SU-DHL-6 (cell line): Measurements from ENCODE around the gene CFAP100.

Experiments used
- EZH2phosphoT487 ChIP-seq: fragments of 200-600 bp; sonication (generic), shearing (Covaris generic); conservative IDR thresholded peaks from 2 replicates; pipeline ENCODE4 v1.6.1; 2018; ENCODE audit warnings: mild to moderate bottlenecking, antibody characterized with exemption, low read length, moderate library complexity, mixed read lengths
- TF ChIP-seq, protein P1 (sequence below): fragments of 200-600 bp; sonication (generic); IDR thresholded peaks from one replicate; pipeline ENCODE4 v1.5.1; 2017; ENCODE audit warnings: antibody characterized with exemption, mild to moderate bottlenecking, low read length, moderate library complexity; ENCODE audit not compliant: insufficient read depth, poor library complexity, severe bottlenecking

DNA sequence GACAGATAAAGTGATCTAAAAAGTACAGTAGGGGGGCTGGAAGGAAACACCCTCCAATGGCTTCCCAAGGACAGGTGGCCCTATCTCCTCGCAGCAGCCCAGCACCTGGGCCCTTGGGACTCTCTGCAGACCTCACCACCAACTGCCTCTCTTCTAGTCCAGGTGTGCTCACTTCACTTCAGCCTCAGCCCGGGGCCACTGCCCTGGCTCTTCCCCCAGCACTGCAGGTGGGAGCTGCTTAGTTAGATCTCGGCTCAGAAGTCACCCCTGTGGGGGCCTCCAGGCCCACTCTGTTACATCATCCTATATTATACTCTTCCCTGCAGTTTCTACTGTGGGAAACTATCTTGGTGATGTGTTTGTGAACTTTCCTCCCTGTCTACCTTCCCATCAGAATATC, 39.5 kb upstream of the CFAP100 start:
- TF ChIP-seq EZH2phosphoT487: no peak
- TF ChIP-seq, protein P1, sequence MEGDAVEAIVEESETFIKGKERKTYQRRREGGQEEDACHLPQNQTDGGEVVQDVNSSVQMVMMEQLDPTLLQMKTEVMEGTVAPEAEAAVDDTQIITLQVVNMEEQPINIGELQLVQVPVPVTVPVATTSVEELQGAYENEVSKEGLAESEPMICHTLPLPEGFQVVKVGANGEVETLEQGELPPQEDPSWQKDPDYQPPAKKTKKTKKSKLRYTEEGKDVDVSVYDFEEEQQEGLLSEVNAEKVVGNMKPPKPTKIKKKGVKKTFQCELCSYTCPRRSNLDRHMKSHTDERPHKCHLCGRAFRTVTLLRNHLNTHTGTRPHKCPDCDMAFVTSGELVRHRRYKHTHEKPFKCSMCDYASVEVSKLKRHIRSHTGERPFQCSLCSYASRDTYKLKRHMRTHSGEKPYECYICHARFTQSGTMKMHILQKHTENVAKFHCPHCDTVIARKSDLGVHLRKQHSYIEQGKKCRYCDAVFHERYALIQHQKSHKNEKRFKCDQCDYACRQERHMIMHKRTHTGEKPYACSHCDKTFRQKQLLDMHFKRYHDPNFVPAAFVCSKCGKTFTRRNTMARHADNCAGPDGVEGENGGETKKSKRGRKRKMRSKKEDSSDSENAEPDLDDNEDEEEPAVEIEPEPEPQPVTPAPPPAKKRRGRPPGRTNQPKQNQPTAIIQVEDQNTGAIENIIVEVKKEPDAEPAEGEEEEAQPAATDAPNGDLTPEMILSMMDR: no peak
